Activated naive CD8-positive, alpha-beta T cell treated with anti-CD3 and anti-CD28 coated beads, Interleukin-2, amount 50 U/mL, for 24 hours (primary cell): ENCODE data around the gene TTYH1.
"Not testable (repeated sequence)": the region's sequence is repeated elsewhere in the genome, so short reads cannot be mapped to it uniquely, and the experiment has no call there.

Experiments
- ATAC-seq: fragments of 150-1000 bp; cut with Tn5 transposase; one replicate; pipeline ENCODE4 v1.10.0; 2021
- DNase-seq: peaks from one replicate; pipeline ENCODE4 v3.0.0; 2021
- H3K27ac Mint-ChIP-seq: one replicate; pipeline ENCODE4 v1.8.0; 2021; ENCODE audit warnings: mild to moderate bottlenecking, mixed read lengths
- H3K27me3 Mint-ChIP-seq: one replicate; pipeline ENCODE4 v1.8.0; 2021; ENCODE audit warnings: mixed read lengths
- H3K36me3 Mint-ChIP-seq: one replicate; pipeline ENCODE4 v1.8.0; 2021; ENCODE audit warnings: low read depth, mixed read lengths
- H3K4me1 Mint-ChIP-seq: one replicate; pipeline ENCODE4 v1.8.0; 2021; ENCODE audit warnings: mixed read lengths
- H3K4me3 Mint-ChIP-seq: one replicate; pipeline ENCODE4 v1.8.0; 2021; ENCODE audit warnings: mild to moderate bottlenecking, moderate library complexity, mixed read lengths
- H3K9me3 Mint-ChIP-seq: one replicate; pipeline ENCODE4 v1.8.0; 2021; ENCODE audit warnings: mixed read lengths

The TTYH1 gene

DNA sequence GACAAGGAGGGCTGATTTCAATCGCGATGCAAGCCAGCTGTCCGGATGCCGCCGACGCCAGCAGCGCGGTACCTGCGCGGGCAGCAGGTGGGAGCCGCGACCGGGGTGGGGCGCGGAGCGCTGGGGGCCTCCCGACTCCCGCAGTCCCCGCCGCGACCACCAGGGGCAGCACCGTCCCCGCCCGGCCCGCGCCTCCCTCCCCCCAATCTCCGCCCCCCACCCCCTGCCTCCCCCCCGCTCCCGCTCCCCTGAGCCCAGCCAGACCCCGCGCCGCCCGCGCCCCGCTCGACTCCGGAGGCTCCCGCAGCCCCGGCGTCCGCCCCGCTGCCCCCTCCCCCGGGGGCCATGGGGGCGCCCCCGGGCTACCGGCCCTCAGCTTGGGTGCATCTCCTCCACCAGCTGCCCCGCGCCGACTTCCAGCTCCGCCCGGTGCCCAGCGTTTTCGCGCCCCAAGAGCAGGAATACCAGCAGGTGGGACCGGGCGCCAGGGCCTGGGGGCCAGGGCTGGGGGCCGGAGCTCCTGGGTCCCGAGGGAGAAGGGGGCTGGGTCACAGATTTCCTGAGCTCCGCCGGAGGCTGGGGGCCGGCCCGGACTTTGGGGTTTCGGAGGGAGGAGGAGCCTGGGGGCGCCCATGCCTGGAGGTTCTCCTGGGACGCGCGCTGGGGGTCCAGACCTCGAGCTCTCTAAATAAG lies at the start of gene TTYH1:
TSS of gene TTYH1 (plus strand) at position 257 of the 693 bp plus-strand sequence. CDS start at position 346, 89 bp downstream.
- peaks cover 2% of the 10 kb centered on the region for H3K36me3 Mint-ChIP-seq
- DNase-seq, result peak; percentile 73

GRCh38 chr19:54365798-54366197 lies 49.5 kb upstream of the TTYH1 start:
- H3K4me1 Mint-ChIP-seq, result peaks cover 84% of the 10 kb centered on the region
- not testable (repeated sequence) for ATAC-seq, H3K9me3 Mint-ChIP-seq, H3K27ac Mint-ChIP-seq, H3K27me3 Mint-ChIP-seq, H3K4me3 Mint-ChIP-seq, DNase-seq, H3K36me3 Mint-ChIP-seq

More for the DNA sequence above, at the start of gene TTYH1:
- Mint-ChIP-seq H3K9me3 (peaks cover 5% of the 10 kb centered on the region), H3K27me3 (peaks cover 48% of the 10 kb centered on the region), H3K4me3 (no peak within 1 kb of the TSS), H3K4me1 (peaks cover 19% of the 10 kb centered on the region), H3K27ac (peak within 1 kb of the TSS; percentile 77)
- ATAC-seq, result no peak

DNA sequence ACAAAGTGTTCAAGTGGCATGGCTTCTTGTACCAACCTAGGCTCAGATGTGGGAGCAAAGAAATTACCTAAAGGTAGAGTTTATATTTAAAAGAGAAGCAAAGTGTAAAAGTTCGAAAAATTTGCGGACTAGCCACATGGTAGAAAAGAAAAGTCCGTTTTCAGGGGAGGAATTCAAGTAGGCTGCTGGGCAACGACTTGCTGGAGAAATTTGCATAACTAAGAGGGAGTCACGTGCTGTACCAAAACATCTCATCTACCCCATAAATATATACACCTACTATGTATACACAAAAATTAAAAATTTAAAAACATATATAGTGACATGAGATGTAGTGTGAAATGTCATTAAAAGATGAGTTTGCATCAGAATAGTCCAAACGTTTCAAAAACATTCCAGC lies 48.5 kb upstream of the TTYH1 start:
- ATAC-seq (no peak), DNase-seq (no peak)
- Mint-ChIP-seq H3K4me1 (peaks cover 82% of the 10 kb centered on the region), H3K36me3 (peaks cover 4% of the 10 kb centered on the region), H3K27me3 (peaks cover 13% of the 10 kb centered on the region), H3K27ac (no peak overlapping the region), H3K9me3 (no peaks in the 10 kb centered on the region), H3K4me3 (no peak overlapping the region)

DNA sequence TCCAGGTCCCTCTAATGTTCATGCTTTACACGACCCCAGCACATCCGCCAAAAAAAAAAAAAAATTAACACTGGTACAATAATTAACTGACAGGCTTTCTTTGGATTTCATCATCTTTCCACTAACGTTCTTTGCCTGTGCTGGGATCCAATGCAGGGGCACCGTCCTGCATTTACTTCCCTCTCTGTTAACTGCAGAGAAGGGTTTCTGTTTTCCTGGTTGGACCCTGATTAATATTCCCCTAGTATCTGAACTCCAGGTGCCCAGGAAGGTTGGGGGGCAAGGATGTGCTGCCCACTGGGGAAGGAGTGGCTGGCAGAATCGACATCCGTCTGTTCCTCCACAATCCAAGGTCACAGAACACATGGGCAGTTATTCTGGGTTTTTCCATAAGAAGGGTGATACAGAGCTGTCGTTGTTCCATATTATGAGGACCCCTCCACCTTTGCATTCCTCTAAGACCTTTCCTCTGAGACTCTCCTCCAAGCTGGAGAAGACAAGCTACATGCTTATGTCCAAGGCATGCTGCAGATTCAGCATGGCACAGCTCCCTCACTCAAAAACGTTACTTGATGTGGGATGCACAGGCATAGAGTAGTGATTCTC lies 46.1 kb upstream of the TTYH1 start:
- Mint-ChIP-seq H3K27me3 (peaks cover 19% of the 10 kb centered on the region), H3K36me3 (peaks cover 3% of the 10 kb centered on the region), H3K27ac (peak overlapping the region; percentile 58), H3K4me1 (peaks cover 76% of the 10 kb centered on the region), H3K4me3 (peak overlapping the region; percentile 78), H3K9me3 (no peaks in the 10 kb centered on the region)
- DNase-seq (no peak), ATAC-seq (no peak)

DNA sequence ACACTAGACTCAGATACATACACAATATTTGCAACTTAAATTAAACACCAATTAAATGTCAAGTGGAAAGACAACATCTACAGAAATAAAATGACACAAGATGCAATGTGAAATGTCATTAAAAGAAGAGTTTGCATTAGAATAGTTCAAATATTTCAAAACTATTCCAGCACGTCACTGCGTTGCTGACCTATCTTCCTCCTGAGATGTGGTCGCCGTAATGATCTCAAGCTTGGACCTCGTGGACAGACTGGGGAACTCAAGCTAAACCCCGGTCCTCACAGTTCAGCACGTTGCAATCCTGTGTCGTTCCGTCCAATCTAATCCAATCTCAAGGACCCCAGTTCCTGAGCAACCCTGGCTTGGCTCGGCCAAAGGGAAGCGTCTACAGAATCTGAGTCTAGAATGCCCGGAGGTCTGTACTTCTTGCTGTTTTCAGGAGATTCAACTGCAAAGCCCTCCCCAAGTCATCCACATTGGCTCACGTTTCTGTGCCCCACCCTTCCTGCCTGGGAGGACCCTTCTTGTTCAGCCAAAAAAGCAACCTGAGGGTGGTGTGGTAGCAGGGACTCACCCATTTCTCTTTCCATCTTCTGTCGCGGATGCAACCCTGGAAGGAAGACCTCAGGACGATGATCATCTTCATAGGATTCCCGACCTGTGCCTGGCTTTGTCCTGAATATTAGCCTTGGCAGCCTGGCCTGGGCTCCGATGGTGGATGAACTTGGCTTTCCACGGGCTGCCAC lies 45.4 kb upstream of the TTYH1 start:
- Mint-ChIP-seq H3K4me3 (peak overlapping the region; percentile 78), H3K27me3 (peaks cover 22% of the 10 kb centered on the region), H3K27ac (peak overlapping the region; percentile 58), H3K4me1 (peaks cover 75% of the 10 kb centered on the region)
- peak; percentile 7 for ATAC-seq
- H3K36me3 Mint-ChIP-seq, H3K9me3 Mint-ChIP-seq, DNase-seq: not testable (repeated sequence)

DNA sequence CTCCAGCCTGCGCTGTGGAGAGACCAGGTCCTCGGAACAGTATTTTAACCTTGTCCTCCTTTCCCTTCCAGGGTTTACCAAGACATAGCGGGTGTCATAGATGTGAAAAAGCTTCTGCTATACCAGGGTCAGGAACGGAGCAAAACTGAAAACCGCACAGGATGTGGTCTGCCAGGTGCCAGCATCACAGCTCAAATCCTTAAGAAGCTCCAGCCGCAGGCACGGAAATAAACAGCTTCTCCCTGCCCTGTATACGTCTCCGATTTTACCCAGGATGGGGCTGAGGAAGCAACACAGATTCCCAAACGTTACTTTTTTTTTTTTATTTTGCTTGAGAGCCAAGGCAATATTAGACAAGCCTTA lies 44.8 kb upstream of the TTYH1 start:
- H3K27ac Mint-ChIP-seq, result peak overlapping the region; percentile 59
- H3K4me1 Mint-ChIP-seq, result peaks cover 75% of the 10 kb centered on the region
- ATAC-seq, result peak; percentile 82
- peaks cover 27% of the 10 kb centered on the region for H3K27me3 Mint-ChIP-seq
- H3K9me3 Mint-ChIP-seq, H3K36me3 Mint-ChIP-seq: not testable (repeated sequence)
- DNase-seq, result peak; percentile 59
- peak overlapping the region; percentile 78 for H3K4me3 Mint-ChIP-seq

- H3K4me3 Mint-ChIP-seq, H3K36me3 Mint-ChIP-seq, H3K27ac Mint-ChIP-seq, DNase-seq, ATAC-seq, H3K9me3 Mint-ChIP-seq: not testable (repeated sequence)
- Mint-ChIP-seq H3K4me1 (peaks cover 78% of the 10 kb centered on the region), H3K27me3 (peaks cover 30% of the 10 kb centered on the region)
Observed at GRCh38 chr19:54371453-54371852, 43.8 kb upstream of the TTYH1 start.

DNA sequence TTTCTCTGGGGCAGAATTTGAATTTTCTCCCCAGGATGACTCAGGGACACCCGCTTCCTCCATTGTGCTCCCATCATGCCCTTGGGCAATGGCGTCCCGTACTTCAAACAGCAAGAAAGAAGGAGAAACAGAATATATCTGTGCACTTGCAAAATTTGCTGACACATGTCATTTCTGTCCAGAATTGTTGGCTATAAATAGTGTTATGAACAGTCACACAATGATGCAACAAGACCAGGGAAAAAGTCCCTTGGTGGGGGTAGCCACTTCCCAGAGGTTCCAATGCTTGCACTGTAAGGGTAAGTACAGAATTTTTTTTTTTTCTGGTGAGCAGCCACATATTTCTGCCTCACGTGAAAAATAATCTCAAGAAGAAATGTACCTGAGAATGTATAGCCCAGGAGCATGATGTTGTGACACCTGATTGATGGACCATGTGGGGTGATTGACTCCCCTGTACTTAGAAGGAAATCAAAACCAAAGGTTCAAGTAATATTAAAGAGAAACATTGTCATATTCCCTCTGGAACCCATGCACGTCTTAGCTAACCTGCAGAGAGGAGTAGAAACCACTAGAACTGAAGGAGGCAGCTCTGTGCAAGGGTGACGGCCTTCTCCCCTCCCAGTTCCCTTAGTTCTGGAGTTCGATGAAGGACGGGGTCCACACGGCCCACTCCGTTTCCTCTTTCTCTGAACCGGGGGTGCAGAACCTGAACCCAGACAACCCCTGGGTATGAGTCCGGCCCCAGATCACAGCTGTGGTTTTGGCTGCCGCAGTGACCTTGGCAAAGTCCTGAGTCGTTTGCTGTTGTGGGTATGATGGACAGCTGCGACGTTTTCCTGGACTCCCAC lies 41.3 kb upstream of the TTYH1 start:
- Mint-ChIP-seq H3K36me3 (no peaks in the 10 kb centered on the region), H3K9me3 (no peaks in the 10 kb centered on the region), H3K27me3 (peaks cover 41% of the 10 kb centered on the region), H3K27ac (peak overlapping the region; percentile 26), H3K4me3 (no peak overlapping the region), H3K4me1 (peaks cover 85% of the 10 kb centered on the region)
- no peak for DNase-seq
- ATAC-seq, result no peak

GRCh38 chr19:54375181-54375938 lies 39.9 kb upstream of the TTYH1 start:
- not testable (repeated sequence) for H3K36me3 Mint-ChIP-seq, ATAC-seq, DNase-seq, H3K27ac Mint-ChIP-seq, H3K9me3 Mint-ChIP-seq
- Mint-ChIP-seq H3K4me1 (peaks cover 75% of the 10 kb centered on the region), H3K4me3 (peak overlapping the region; percentile 33), H3K27me3 (peaks cover 40% of the 10 kb centered on the region)

- DNase-seq (no peak), ATAC-seq (no peak)
- no peaks in the 10 kb centered on the region for H3K9me3 Mint-ChIP-seq
- no peak overlapping the region for H3K4me3 Mint-ChIP-seq
- H3K27me3 Mint-ChIP-seq, result peaks cover 36% of the 10 kb centered on the region
- no peaks in the 10 kb centered on the region for H3K36me3 Mint-ChIP-seq
- peaks cover 64% of the 10 kb centered on the region for H3K4me1 Mint-ChIP-seq
- no peak overlapping the region for H3K27ac Mint-ChIP-seq
Observed at GRCh38 chr19:54376610-54377285, 38.5 kb upstream of the TTYH1 start.

- ATAC-seq, result no peak
- Mint-ChIP-seq H3K9me3 (no peaks in the 10 kb centered on the region), H3K27me3 (peaks cover 29% of the 10 kb centered on the region), H3K4me1 (peaks cover 50% of the 10 kb centered on the region), H3K36me3 (no peaks in the 10 kb centered on the region), H3K4me3 (no peak overlapping the region), H3K27ac (no peak overlapping the region)
- DNase-seq, result no peak
Observed at GRCh38 chr19:54379187-54379678, 36.0 kb upstream of the TTYH1 start.

GRCh38 chr19:54380897-54381296 lies 34.4 kb upstream of the TTYH1 start:
- Mint-ChIP-seq H3K4me1 (peaks cover 37% of the 10 kb centered on the region), H3K4me3 (no peak overlapping the region), H3K9me3 (no peaks in the 10 kb centered on the region), H3K27me3 (peaks cover 20% of the 10 kb centered on the region), H3K27ac (peak overlapping the region; percentile 2), H3K36me3 (no peaks in the 10 kb centered on the region)
- DNase-seq (no peak), ATAC-seq (no peak)

- H3K27ac Mint-ChIP-seq, H3K36me3 Mint-ChIP-seq, H3K9me3 Mint-ChIP-seq, ATAC-seq, H3K4me3 Mint-ChIP-seq, DNase-seq: not testable (repeated sequence)
- peaks cover 12% of the 10 kb centered on the region for H3K27me3 Mint-ChIP-seq
- peaks cover 28% of the 10 kb centered on the region for H3K4me1 Mint-ChIP-seq
Observed at GRCh38 chr19:54382041-54382440, 33.2 kb upstream of the TTYH1 start.
